Activated CD8-positive, alpha-beta memory T cell treated with anti-CD3 and anti-CD28 coated beads, Interleukin-2, amount 10 ng/mL, durations not matched to agents 7 days and 5 days (primary cell): ENCODE results near the gene WSB2. TPM values are rescaled to one million over a fixed set of nuclear protein-coding genes. Genes with fewer than 3 reads are reported as not detected.
A peak's percentile ranks its signal among the peaks of the same experiment; 100 is the strongest.

Experiments used
- ATAC-seq: fragments of 150-1000 bp; cut with Tn5 transposase; one replicate; pipeline ENCODE4 v1.10.0; 2021; ENCODE audit warnings: moderate library complexity
- CTCF ChIA-PET: fragments of 350-600 bp; sonication (Branson Sonifier 250); formaldehyde crosslinking; loops from one replicate; lab custom pipeline; 2021; ENCODE audit warnings: antibody characterized with exemption; lab: Charles Lee
- DNase-seq: peaks from one replicate; pipeline ENCODE4 v3.0.0-alpha.2; 2020
- H3K27ac Mint-ChIP-seq: one replicate; pipeline ENCODE4 v1.8.0; 2021; ENCODE audit warnings: mild to moderate bottlenecking, mixed read lengths
- H3K27me3 Mint-ChIP-seq: one replicate; pipeline ENCODE4 v1.8.0; 2021; ENCODE audit warnings: mixed read lengths
- H3K36me3 Mint-ChIP-seq: one replicate; pipeline ENCODE4 v1.8.0; 2021; ENCODE audit warnings: mild to moderate bottlenecking, mixed read lengths
- H3K4me1 Mint-ChIP-seq: one replicate; pipeline ENCODE4 v1.8.0; 2021; ENCODE audit warnings: mixed read lengths
- H3K4me3 Mint-ChIP-seq: one replicate; pipeline ENCODE4 v1.8.0; 2021; ENCODE audit warnings: mild to moderate bottlenecking, moderate library complexity, mixed read lengths
- H3K9me3 Mint-ChIP-seq: one replicate; pipeline ENCODE4 v1.8.0; 2022; ENCODE audit warnings: low read depth, mixed read lengths
- total RNA-seq, 2 experiments: library from RNA; stranded (reverse); gene quantifications; one replicate each; pipeline ENCODE4 v1.2.3, GENCODE V29; 2021

Gene WSB2
- total RNA-seq, 2 experiments from 2014 or later: 44.1 to 52.1 TPM

DNA sequence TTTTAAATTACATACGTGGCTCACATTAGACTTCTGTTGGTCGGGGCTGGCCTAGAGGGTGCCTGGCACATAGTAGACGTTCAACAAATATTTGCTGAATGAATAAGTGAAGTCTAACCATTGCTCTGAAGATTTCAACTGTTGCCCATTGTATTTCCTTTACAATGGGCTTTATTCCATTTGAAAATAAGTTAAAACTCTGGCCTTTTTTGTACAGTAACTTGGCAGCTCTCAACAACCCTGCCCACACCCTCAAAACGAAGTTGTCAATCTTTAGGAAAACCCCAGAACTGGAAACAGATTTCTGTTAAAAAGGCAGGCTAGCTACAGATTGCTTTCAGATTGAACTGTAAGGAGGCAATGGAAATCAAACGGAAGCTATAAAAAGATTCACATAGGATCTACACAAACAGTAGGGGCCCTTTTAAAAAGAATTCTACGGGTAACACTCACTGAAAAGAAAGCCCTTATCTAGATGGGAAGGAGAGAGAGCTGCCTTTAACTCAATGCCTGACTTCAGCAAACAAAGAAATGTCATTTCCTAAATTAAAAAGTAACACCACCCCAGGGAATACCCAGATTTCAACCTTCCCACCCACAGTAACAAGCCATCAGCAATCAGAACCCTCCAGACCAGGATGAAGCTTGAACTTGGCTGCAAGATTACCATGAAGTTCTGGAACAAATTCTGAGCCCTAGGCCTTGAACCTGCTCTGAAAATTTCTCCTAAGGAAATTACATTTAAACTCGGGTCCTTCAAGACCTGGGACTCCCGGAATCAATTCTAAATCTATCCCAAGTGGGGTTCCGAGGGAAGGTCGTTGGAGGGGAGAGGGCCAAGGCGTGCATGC lies 1.4 kb downstream of the WSB2 start:
- peaks cover 6% of the 10 kb centered on the region for H3K36me3 Mint-ChIP-seq
- peaks cover 47% of the 10 kb centered on the region for H3K4me1 Mint-ChIP-seq
- CTCF ChIA-PET: interaction anchor here (0.9 to 1.5 kb wide), 3 partner anchors 42 to 316 kb away, joined by 3 to 4 read pairs (median 3); partner anchors contain the start of genes PEBP1 and SUDS3
- no peaks in the 10 kb centered on the region for H3K27me3 Mint-ChIP-seq
- H3K4me3 Mint-ChIP-seq: peak overlapping the region; percentile 84
- no peaks in the 10 kb centered on the region for H3K9me3 Mint-ChIP-seq
- H3K27ac Mint-ChIP-seq: peak overlapping the region; percentile 91
- no peak for ATAC-seq
- no peak for DNase-seq

DNA sequence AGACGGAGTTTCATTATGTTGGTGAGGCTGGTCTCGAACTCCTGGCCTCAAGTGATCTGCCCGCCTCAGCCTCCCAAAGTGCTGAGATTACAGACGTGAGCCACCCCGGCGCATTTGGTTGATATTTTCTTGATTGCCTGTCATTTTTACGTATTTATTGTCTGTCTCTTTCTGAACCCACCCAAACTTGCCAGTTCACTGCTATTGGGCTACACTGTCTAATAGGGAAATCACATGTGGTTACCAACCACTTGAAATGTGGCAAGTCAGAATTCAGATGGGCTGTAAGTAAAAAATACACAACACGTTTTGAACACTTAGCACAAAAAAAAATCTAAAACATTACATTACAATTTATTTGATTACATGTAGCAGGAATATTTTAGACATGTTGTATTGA lies 2.1 kb downstream of the WSB2 start:
- no peak overlapping the region for H3K27ac Mint-ChIP-seq
- CTCF ChIA-PET: interaction anchor here (1.2 to 1.5 kb wide), 2 partner anchors 77 to 317 kb away, joined by 3 to 4 read pairs; partner anchors contain the start of genes PEBP1 and SUDS3
- H3K36me3 Mint-ChIP-seq: peaks cover 6% of the 10 kb centered on the region
- no peak overlapping the region for H3K4me3 Mint-ChIP-seq
- H3K9me3 Mint-ChIP-seq: no peaks in the 10 kb centered on the region
- H3K4me1 Mint-ChIP-seq: peaks cover 40% of the 10 kb centered on the region
- DNase-seq (no peak), ATAC-seq (no peak)
- no peaks in the 10 kb centered on the region for H3K27me3 Mint-ChIP-seq

DNA sequence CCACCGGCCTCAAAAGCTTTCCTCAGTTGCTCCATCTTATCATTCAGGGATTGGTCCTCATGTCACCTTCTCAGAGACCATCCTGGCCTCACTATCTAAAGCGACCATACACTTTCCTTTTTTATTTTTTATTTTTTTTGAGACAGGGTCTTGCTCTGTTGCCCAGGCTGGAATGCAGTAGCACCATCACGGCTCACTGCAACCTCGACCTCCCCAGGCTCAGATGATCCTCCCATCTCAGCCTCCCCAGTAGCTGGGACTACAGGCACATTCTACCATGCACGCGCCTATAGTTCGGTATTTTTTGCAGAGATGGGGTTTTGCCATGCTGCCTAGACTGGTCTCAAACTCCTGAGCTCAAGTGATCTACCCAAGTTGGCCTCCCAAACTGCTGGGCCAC lies 2.8 kb downstream of the WSB2 start:
- H3K4me3 Mint-ChIP-seq: no peak overlapping the region
- H3K9me3 Mint-ChIP-seq: no peaks in the 10 kb centered on the region
- DNase-seq: no peak
- no peak for ATAC-seq
- H3K36me3 Mint-ChIP-seq: peaks cover 8% of the 10 kb centered on the region
- H3K4me1 Mint-ChIP-seq: peaks cover 37% of the 10 kb centered on the region
- CTCF ChIA-PET: no interaction called here
- H3K27me3 Mint-ChIP-seq: no peaks in the 10 kb centered on the region
- H3K27ac Mint-ChIP-seq: no peak overlapping the region

DNA sequence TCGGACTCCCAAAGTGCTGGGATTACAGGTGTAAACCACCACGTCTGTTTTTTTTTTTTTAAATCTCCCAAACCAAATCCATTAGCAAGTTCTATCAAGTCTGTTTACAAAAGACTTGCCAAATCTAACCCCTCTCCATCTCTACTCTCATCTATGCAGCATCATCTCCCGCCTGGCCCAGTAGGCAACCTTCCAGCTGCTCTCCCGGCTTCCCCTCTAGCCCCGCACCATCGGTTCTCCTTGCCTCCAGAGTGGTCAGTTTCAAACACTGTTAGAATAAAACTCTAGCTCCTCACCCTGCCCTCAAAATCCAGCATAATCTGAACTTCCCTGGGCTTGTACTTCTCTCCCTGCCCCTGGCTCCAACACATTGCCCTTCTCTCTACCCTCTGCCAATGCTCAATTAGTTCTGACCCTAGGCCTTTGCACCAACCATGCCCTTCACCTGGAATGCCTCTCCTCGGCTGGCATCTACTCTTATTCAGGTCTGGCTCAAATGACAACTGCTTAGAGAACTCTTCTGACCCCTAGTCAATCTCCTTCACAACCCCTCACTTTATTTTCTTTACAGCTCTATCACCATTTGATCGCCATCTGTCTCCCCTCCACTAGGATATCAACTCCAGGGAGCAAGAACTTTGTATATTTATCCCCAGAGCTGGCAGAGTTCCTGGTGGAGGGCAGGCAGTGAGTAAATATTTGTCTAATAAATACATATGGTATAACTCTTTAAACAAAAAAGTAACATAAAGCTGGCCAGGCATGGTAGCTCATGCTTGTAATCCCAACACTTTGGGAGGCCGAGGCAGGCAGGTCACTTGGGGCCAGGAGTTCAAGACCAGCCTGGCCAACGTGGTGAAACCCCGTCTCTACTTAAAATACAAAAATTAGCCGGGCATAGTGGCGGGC lies 4.9 kb downstream of the WSB2 start:
- Mint-ChIP-seq H3K4me1 (peaks cover 45% of the 10 kb centered on the region), H3K4me3 (no peak overlapping the region), H3K27ac (peak overlapping the region; percentile 61), H3K9me3 (no peaks in the 10 kb centered on the region), H3K27me3 (no peaks in the 10 kb centered on the region), H3K36me3 (peaks cover 19% of the 10 kb centered on the region)
- DNase-seq (no peak), ATAC-seq (no peak)
- CTCF ChIA-PET: interaction anchor here (0.8 to 4.4 kb wide), 5 partner anchors 8 to 181 kb away, joined by 3 to 47 read pairs (median 4); partner anchors contain the start of gene RFC5

DNA sequence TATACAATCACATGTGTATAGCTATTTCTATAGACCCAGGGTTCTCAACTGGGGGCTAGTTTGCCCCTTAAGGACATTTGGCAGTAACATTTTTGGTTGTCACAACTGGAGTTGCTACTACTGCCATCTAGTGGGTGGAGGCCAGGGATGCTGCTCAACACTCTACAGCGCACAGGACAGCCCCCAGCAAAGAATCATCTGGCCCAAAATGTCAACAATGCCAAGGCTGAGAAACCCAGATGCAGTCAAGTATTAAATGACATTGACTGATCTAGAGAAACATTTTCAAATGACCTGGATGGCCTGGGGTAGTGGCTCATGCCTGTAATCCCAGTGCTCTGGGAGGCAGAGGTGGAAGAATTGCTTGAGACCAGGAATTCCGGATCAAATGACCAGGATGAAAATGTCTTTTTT lies 5.8 kb downstream of the WSB2 start:
- Mint-ChIP-seq H3K4me3 (no peak overlapping the region), H3K36me3 (peaks cover 23% of the 10 kb centered on the region), H3K27ac (no peak overlapping the region), H3K9me3 (no peaks in the 10 kb centered on the region), H3K27me3 (no peaks in the 10 kb centered on the region), H3K4me1 (peaks cover 46% of the 10 kb centered on the region)
- CTCF ChIA-PET: interaction anchor here (0.8 to 4.4 kb wide), 8 partner anchors 9 to 321 kb away, joined by 3 to 47 read pairs (median 6); partner anchors contain the start of gene SUDS3
- peak; percentile 86 for DNase-seq
- peak; percentile 87 for ATAC-seq

DNA sequence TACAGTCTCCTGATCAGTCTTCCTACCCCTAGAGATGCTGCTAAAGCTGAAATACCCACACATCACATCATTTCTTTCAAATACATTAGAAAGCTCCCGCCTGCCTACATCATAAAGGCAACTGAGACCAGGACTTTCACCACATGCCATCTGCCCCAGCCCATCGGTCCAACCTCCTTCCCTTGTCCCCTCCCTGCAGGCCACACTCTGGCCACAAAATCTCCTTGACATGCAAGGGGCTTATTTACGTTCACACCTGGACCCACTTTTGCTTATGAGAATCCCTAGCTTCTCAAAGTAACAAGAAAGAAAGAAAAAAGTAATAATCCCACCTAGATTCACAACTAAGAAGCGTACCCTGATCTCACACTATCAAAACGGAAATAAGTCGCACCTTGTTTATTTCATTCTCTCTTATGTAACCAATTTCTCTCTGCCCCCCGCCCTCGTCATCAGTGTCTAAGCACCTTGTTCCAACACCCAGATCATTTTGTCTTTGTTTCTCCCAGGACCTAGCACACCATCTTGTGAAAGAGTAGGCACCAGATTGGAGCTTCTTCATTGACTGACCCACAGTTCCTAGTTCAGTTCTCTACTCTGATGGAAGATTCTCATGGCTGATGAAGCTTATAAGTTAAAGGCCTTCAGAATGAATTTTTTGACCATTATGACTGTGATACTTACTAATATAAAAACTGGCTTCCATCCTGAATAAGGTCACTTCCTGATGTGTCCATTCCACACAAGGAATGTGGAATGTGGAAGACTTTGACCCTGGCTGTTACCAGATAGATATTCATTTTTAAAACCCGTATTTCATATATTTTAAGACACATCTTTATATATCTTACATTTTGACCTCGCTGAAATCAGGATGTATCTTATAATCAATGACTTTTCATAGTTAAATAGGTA lies 7.7 kb downstream of the WSB2 start:
- peaks cover 28% of the 10 kb centered on the region for H3K36me3 Mint-ChIP-seq
- H3K27ac Mint-ChIP-seq: peak overlapping the region; percentile 67
- H3K27me3 Mint-ChIP-seq: no peaks in the 10 kb centered on the region
- no peak for ATAC-seq
- no peak for DNase-seq
- peaks cover 30% of the 10 kb centered on the region for H3K4me1 Mint-ChIP-seq
- CTCF ChIA-PET: interaction anchor here (1.1 to 4.4 kb wide), 2 partner anchors 11 to 178 kb away, joined by 3 to 47 read pairs; no protein-coding TSS in a partner anchor
- no peak overlapping the region for H3K4me3 Mint-ChIP-seq
- H3K9me3 Mint-ChIP-seq: no peaks in the 10 kb centered on the region

DNA sequence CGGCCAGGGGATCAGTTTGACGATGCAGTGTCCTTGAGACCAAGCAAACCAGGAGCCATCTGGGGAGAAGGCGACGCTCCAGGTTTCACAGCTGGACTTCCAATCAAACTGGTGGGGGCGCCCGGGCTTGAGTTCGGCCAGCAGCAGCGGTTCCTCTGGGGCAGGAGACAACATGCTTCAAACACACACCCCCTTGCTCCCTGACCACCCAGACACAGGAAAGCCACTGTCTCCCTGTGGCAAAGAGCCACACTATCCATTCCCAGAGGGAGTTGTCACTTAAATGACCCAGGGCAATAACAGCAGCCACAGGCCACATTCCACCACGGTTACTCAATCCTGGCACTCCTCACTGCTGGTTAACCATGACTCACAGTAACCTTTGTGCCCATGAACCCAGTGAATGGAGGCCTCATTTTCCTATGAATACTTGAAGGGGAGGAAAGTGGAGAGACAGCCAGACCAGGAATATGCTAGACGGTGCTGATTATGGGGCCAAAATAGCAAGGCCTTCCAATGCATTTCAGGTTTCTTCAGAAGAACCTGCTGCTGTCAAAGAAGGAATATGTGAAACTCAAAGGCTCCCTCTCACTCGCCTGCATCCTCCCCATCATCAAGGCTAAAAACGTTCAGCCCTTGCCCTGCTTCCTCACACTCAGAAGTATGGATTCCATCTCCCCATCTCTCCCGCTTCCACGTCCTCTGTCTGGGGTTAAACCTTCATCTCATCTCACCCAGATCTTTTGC lies 8.5 kb downstream of the WSB2 start:
- H3K27ac Mint-ChIP-seq: peak overlapping the region; percentile 67
- DNase-seq: peak; percentile 49
- H3K4me3 Mint-ChIP-seq: no peak overlapping the region
- CTCF ChIA-PET: interaction anchor here (1.1 to 4.4 kb wide), 2 partner anchors 12 to 177 kb away, joined by 3 to 47 read pairs; no protein-coding TSS in a partner anchor
- no peak for ATAC-seq
- no peaks in the 10 kb centered on the region for H3K9me3 Mint-ChIP-seq
- H3K27me3 Mint-ChIP-seq: no peaks in the 10 kb centered on the region
- peaks cover 30% of the 10 kb centered on the region for H3K4me1 Mint-ChIP-seq
- peaks cover 30% of the 10 kb centered on the region for H3K36me3 Mint-ChIP-seq

DNA sequence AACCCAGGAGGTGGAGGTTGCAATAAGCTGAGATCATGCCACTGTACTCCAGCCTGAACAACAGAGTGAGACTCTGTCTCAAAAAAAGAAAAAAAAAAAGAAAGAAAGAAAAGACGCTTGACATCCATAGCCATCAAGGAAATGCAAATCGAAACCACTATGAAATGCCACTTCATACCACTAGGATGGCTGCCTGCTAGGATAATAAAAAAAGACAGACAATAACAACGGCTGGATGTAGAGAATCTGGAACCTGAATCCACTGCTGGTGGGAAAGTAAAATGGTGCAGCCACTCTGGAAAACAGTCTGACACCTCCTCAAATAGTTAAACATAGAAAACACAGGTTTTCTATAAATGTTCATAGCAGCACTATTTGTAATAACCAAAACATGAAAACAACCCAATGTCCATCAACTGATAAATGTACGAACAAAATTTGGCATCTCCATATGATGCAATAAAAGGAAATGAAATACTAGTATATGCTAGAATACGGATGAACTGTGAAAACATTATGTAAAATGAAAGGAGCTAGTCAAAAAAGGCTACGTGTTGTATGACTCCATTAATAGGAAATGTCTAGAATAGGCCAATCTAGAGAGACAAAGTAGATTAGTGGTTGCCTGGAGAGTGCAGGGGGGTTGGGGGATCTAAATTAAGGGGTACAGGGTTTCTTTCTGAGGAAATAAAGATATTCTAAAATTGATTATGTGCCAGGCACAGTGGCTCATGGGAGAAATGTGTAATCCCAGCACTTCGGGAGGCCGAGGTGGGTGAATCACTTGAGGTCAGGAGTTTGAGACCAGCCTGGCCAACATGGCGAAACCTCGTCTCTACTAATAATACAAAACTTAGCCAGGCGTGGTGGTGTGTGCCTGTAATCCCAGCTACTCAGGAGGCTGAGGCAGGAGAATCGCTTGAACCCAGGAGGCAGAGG lies 9.7 kb downstream of the WSB2 start:
- H3K36me3 Mint-ChIP-seq: peaks cover 33% of the 10 kb centered on the region
- no peaks in the 10 kb centered on the region for H3K9me3 Mint-ChIP-seq
- CTCF ChIA-PET: no interaction called here
- no peak overlapping the region for H3K4me3 Mint-ChIP-seq
- ATAC-seq (no peak), DNase-seq (no peak)
- H3K27ac Mint-ChIP-seq: peak overlapping the region; percentile 63
- H3K27me3 Mint-ChIP-seq: no peaks in the 10 kb centered on the region
- peaks cover 32% of the 10 kb centered on the region for H3K4me1 Mint-ChIP-seq

DNA sequence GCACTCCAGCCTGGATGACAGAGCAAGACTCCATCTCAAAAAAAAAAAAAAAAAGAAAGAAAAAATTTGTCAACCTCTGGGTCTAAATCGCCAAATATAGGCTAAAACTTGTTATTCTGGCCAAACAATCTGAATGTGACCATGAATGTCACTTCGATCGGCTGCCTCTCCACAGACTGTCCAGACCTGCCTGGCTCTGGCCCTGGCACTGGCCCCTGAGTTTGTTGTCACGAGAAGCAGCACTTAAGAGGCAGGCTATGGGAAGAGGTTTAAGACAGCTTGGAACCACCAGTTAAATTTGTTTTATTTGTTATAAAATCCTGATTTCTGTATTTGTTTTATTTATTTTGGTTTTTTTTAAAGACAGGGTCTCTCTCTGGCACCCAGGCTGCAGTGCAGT lies 14.5 kb downstream of the WSB2 start:
- H3K27ac Mint-ChIP-seq: no peak overlapping the region
- H3K27me3 Mint-ChIP-seq: no peaks in the 10 kb centered on the region
- H3K36me3 Mint-ChIP-seq: peaks cover 54% of the 10 kb centered on the region
- no peak for DNase-seq
- ATAC-seq: no peak
- no peak overlapping the region for H3K4me3 Mint-ChIP-seq
- peaks cover 22% of the 10 kb centered on the region for H3K4me1 Mint-ChIP-seq
- H3K9me3 Mint-ChIP-seq: no peaks in the 10 kb centered on the region
- CTCF ChIA-PET: interaction anchor here (1.4 kb wide), 1 partner anchor 10 kb away, joined by 5 read pairs; no protein-coding TSS in a partner anchor

DNA sequence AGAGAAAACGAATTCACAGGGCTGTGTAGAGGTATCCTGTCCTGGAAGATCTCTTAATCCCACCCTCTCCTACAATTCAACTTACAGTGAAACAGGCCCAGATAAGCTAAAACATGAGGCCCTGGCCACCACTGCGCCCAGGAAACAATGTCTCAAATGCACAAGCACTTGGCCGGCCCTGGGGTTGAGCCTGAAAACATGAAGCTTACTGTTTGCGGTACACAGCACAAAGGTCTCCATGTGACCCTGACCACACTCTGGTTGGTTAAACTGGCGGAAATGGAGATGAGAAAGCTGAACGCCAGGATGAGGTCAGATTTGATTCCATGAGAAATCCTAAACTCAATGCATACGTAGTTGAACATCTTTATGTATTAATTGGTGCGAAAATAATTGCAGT lies 16.4 kb downstream of the WSB2 start:
- CTCF ChIA-PET: interaction anchor here (1.5 to 2.4 kb wide), 2 partner anchors 10 to 19 kb away, joined by 3 to 6 read pairs; no protein-coding TSS in a partner anchor
- ATAC-seq (no peak), DNase-seq (no peak)
- Mint-ChIP-seq H3K27me3 (no peaks in the 10 kb centered on the region), H3K9me3 (no peaks in the 10 kb centered on the region), H3K36me3 (peaks cover 52% of the 10 kb centered on the region), H3K4me3 (no peak overlapping the region), H3K27ac (no peak overlapping the region), H3K4me1 (peaks cover 17% of the 10 kb centered on the region)

DNA sequence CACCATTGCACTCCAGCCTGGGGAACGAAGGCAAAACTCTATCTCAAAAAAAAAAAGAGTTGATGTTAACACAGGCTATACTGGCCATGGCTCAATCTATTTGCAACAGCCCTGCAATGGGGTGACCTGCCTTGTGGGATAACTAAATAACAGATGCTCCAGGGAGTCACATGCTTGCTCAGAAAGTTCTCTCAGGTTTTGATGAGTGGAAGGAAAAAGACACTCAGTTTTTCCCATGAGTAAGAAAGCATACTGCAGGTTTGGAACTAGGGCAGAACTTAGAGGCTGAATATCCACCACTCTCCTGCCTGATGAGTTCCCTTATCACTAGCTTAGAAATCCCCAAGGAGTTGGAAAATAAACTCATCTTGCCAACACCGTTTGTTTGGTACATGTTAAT lies 16.9 kb downstream of the WSB2 start:
- no peak for ATAC-seq
- peaks cover 17% of the 10 kb centered on the region for H3K4me1 Mint-ChIP-seq
- H3K4me3 Mint-ChIP-seq: no peak overlapping the region
- H3K36me3 Mint-ChIP-seq: peaks cover 51% of the 10 kb centered on the region
- no peaks in the 10 kb centered on the region for H3K9me3 Mint-ChIP-seq
- H3K27me3 Mint-ChIP-seq: no peaks in the 10 kb centered on the region
- no peak for DNase-seq
- no peak overlapping the region for H3K27ac Mint-ChIP-seq
- CTCF ChIA-PET: interaction anchor here (0.7 to 2.4 kb wide), 3 partner anchors 11 to 836 kb away, joined by 3 to 6 read pairs (median 3); no protein-coding TSS in a partner anchor
